ENCODE measurements around the gene LMNTD1.

The LMNTD1 gene

DNA sequence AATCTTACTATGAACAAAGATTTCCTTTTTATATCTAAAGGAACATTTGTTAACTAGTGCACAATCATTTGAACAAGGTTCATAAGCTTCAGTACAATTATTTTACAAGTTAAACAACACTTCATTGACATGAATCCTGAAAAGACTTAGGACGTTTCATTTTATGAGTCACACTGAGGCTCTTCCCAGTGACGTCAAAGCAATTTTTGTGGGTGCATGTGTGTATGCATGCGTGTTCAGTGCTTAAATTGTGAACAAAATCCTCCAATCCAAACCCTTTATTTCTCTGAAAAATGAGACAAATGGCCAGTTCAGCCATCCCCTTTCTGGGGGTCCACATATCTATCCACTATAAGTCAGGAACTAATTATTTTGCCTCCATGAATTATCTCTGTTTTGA, 2.9 kb downstream of the LMNTD1 start:
- DNase-seq: no peak

- DNase-seq: no peak
Measured at GRCh38 chr12:25549120-25549519, 4.0 kb downstream of the LMNTD1 start.

GRCh38 chr12:25546318-25546717, 6.8 kb downstream of the LMNTD1 start:
- no peak for DNase-seq

DNA sequence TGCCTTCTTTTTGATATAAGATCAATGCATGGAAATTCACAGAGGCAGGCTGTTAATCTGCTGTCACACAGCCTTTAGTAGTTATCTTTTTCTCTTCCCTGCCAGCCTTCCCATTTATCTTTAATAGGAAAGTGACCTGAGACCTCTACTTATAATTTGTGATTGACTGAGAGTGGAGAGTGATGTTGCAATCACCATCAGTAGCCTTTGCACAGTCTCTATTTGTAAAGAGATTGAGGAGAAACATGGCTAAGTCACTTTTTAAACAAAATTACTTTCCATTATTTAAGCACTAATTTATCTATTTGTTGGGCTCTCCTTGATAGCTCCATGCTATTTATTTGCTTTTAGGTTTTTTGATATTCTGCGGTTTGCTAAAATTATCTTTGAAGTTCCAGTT, 19.9 kb downstream of the LMNTD1 start:
- no peak for DNase-seq

DNA sequence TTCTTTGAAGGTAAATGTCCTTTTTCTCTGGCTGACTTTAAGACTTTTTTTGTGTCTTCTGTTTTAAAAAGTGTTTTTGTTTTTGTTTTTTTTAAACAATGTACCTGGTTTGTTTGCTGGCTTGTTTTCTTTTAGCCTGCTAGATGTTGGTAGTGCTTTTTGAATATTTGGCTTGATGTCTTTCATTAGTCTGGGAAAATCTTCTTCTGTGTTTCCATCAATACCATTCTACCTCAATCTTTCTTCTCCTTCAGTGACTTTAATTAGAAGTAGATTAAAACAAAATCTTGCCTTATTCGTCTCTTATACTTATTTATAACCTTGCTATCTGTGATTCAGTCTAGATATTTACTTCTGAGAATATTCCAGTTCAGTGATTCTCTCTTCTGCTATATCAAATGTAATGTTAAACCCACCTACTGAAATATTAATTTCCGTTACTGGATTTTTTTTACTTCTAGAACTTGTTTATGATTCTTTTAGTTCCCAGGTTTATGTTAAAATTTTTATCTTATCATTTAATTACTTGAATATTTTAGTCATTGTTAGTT, 21.5 kb downstream of the LMNTD1 start:
- DNase-seq: no peak

DNA sequence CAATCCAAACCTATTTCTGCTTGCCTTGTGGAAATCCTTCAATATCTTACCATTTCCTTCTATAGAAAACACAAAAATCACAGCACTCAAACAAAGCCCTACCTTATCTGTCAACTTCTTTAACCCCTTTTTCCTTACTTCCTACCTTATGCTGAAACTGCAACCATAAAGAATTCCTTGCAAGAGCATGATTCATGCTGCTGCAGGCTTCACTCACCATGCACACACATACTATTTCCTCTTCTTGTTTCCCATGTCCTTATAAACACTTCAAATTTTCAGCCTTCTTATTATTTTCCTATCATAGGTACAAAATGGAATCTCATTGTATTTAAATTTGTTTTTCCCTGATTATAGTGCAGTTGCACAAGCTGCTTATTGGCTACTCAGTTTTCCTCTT, 23.3 kb downstream of the LMNTD1 start:
- DNase-seq: no peak

DNA sequence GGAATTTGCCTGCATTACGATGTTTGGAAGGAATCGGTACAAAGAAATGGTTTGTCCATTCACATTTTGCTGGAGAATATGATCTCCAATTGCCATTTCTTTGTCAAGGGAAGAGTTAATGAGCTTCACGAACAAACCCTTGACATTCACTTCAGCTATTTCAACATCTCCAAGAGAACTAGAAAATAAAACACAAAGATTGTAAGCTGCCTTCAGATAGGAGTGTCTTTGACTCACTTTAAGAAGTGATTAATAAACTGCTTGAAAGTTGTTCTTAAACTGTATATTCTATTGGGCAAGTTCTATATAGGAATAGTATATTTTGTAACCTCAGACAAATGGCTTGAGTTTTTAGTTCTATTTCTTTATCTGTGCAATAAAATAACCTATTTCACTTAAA, 26.3 kb downstream of the LMNTD1 start:
- no peak for DNase-seq

- no peak for DNase-seq
Measured at GRCh38 chr12:25524366-25524765, 28.7 kb downstream of the LMNTD1 start.

DNA sequence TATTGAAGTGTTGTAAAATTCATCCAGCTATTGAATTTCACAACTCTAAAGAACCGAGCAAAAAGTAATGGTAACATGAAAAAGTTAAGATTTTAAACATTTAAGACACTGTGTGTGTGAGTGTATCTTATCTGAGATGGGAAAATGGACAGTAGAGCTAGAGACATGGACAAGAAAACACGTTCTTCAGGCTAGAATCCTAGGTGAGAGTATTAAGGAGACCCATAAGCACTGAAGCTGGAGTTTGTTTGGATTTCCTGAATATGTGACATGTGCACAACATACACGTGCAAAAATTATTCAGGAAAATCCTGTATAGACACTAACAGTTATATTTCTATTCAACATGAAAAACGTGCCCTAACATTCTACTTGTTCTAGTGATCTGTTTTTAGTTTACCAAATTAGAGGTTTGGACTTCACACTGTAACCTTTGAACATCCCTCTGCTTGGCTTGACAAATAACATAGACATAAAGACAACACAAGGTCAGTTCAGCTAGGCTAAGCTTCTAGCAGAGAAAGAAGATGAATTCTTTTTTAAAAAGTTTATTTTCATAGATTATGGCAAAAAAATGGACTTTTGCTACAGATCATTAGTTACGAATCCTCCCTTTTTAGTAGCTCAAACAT, 31.3 kb downstream of the LMNTD1 start:
- DNase-seq: no peak

DNA sequence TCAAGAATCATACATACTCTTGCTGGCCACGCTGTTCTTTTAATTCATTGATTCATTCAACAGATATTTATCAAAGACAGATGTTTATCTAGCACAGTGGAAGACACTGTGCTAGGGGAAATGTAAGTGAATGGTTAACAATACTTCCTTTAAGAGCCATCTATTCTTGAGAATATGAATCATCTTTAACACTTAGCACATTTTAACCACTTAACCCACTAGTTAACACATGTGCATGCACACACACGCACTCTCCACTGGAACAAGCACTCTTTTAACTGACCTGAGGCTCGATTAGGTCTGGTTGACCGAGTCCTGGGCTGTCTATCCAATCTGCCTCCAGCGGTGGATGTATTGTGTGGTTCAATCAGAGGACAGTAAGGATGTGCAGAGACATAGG, 34.6 kb downstream of the LMNTD1 start:
- no peak for DNase-seq

DNA sequence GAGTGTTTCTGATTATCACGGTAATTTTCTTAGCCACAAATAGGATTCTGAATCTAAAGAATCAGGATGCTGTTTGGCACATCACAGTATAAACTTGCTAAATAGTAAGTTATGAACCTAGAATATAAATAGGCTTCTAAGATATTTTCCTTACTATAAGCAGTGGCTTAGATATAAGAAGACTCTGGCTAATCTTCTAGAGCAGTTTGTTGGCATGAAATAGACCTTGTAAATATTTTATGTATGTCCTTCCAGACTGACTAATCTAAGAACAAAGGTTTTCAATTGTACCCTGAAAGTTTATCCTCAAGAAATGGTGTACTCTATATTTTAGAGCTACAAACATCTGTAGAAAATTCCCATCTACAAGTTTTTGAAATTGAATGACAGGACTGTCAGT, 48.3 kb downstream of the LMNTD1 start:
- DNase-seq: no peak

DNA sequence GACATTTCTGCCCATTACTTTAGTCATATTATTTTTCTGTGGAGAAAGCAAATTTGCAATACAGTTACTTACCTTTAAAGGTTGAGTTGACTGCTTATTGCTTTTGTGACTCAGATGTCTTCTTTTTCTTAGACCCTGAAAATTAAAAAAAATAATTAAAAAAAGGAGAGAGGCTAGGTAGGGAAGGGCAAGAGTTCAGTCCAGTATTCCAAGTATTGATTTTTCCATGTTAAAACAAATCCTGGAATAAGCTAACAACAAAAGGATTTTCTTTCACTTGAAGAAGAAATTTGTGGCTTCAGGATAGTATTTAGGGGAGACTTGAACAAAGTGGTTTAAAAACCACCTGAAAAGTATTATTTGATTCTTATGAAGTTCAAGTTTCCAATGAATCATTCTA, 49.4 kb downstream of the LMNTD1 start:
- DNase-seq: no peak

- DNase-seq: no peak
Measured at GRCh38 chr12:25502596-25502995, 50.5 kb downstream of the LMNTD1 start.

GRCh38 chr12:25502118-25502517, 51.0 kb downstream of the LMNTD1 start:
- DNase-seq: no peak

DNA sequence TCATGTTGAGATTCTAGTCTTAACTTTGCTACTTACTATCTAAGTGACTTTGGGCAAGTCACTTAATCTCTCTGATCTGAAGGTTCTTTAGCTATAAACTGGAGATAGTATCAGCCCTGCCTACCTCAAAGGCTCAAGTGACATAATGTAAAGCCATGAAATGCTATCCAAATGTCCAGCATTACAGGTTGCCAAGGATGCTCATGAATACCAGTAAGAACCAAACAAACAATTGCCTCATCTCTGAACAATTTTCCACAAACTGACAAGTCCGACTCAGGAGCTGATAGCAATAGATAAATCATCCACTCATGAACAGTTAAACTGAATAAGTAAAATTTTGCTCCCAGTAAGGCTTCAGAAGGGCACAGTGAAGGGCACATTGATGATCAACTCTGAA, 51.5 kb downstream of the LMNTD1 start:
- no peak for DNase-seq

DNA sequence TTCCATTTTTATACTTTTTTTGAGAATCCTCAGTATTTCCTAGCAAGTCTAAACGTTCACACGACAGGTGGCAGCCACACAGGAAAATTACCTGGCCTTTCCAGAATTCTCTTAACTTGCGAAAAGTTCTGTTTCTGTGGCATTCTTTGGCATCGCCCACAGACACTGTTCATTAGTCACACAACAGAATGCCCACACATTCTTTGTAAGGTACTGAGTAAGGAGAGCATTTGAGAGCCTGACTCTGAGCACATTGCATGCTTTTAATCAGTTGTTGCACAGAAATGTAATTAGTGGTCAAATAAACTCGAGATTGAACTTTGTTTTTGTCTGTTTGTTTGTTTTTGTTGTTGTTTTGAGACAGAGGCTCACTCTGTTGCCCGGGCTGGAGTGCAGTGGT, 52.4 kb downstream of the LMNTD1 start:
- DNase-seq: no peak

DNA sequence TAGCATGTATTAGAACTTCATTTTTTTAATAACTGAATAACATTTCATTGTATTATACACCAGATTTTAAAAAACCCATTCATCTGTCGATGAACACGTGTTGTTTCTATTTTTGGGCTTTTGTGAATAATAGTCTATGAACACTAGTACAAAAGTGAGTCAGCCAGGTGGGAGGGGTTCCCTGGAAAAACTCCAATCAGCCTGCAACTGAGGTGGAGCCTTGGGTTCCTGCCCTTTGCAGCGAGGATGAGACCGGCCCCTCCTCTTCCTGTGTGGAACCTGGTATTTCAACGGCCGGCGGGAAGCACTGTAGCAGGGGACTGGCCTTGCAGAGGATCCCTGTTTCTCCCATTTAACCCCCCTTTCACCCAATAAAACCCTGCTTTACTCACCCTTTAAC, 56.1 kb downstream of the LMNTD1 start:
- no peak for DNase-seq

- DNase-seq: no peak
Measured at GRCh38 chr12:25496098-25496587, 56.9 kb downstream of the LMNTD1 start.

DNA sequence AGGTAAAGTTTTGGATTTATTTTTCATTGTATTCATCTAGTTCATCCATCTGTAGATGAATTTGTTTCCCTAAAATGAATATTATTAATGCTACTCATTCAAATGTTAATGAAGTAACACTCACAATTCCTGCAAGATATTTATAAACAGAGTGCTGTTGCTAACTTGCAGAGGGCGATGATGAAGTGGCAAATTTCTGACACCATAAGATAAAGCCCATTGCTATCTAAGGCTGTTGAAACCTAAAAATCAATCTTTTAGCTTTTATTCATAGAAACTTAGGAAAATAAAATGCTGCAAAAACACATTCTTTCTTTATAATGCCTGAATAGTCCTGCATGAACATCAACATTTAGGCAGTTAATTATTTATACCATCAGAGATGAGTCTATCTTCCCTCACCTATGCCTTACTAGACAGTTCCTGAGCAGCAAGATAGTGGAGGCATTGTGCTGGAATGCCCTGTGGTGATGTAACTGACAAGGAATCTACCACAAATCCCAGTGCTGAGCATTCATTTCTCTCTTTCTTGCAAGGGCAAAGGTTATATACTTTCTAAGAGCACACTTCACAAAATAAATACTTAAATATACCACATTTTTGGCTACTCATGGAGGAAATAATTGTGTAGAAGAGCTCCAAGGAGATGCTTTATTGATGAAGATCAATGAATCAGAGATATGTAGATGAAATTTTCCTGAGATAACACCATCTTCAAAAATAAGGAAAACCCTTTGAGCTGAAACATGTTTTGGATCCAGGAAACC, 57.6 kb downstream of the LMNTD1 start:
- DNase-seq: no peak

- no peak for DNase-seq
Measured at GRCh38 chr12:25494926-25495325, 58.2 kb downstream of the LMNTD1 start.

GRCh38 chr12:25493682-25494081, 59.4 kb downstream of the LMNTD1 start:
- DNase-seq: no peak

- DNase-seq: no peak
Measured at GRCh38 chr12:25491396-25492325, 61.4 kb downstream of the LMNTD1 start.
